SU-DHL-6 (cell line): ENCODE data around the gene AGBL2.
"Not testable (repeated sequence)": the region's sequence is repeated elsewhere in the genome, so short reads cannot be mapped to it uniquely, and the experiment has no call there.

ENCODE experiments used
- H2AFZ ChIP-seq: fragments of 200-600 bp; sonication (generic); 2 replicates; pipeline ENCODE4 v1.6.1; 2014; ENCODE audit warnings: low read depth, mild to moderate bottlenecking, moderate library complexity, mixed read lengths, antibody characterized with exemption, low read length; ENCODE audit not compliant: severe bottlenecking
- H3F3A ChIP-seq: fragments of 200-600 bp; shearing (Covaris generic); 2 replicates; pipeline ENCODE4 v1.6.0; 2016; ENCODE audit warnings: antibody characterized with exemption, mild to moderate bottlenecking; ENCODE audit not compliant: insufficient read depth
- H3K27ac ChIP-seq: fragments of 200-600 bp; sonication (generic); 2 replicates; pipeline ENCODE4 v1.5.1; 2016; ENCODE audit warnings: low read depth, mild to moderate bottlenecking, low read length, moderate library complexity, mixed read lengths
- H3K27me3 ChIP-seq: fragments of 200-600 bp; sonication (generic), shearing (Covaris generic); 2 replicates; pipeline ENCODE4 v1.6.0; 2014; ENCODE audit warnings: mild to moderate bottlenecking, low read length
- H3K36me3 ChIP-seq: fragments of 200-600 bp; sonication (generic); 2 replicates; pipeline ENCODE4 v1.6.1; 2014; ENCODE audit warnings: mild to moderate bottlenecking, low read length, mixed read lengths
- H3K4me2 ChIP-seq: fragments of 300-600, 200-600 bp; shearing (Covaris generic), sonication (generic); 2 replicates; pipeline ENCODE4 v1.6.0; 2014; ENCODE audit warnings: low read length, low read depth, mild to moderate bottlenecking; ENCODE audit not compliant: poor library complexity, severe bottlenecking
- H3K4me3 ChIP-seq: fragments of 200-600 bp; sonication (generic); 2 replicates; pipeline ENCODE4 v1.5.1; 2014; ENCODE audit warnings: antibody characterized with exemption, low read length, mild to moderate bottlenecking, mixed read lengths; ENCODE audit not compliant: insufficient read depth, poor library complexity, severe bottlenecking
- H3K79me2 ChIP-seq: fragments of 200-600 bp; sonication (generic); 2 replicates; pipeline ENCODE4 v1.6.1; 2014; ENCODE audit warnings: mild to moderate bottlenecking, low read length, moderate library complexity; ENCODE audit not compliant: insufficient read depth
- H3K9ac ChIP-seq: fragments of 200-600 bp; sonication (generic); 2 replicates; pipeline ENCODE4 v1.7.0; 2014; ENCODE audit warnings: mild to moderate bottlenecking, low read length
- H3K9me2 ChIP-seq: fragments of 200-600 bp; sonication (generic); replicated peaks from 2 replicates; pipeline ENCODE4 v1.6.1; 2014; ENCODE audit warnings: low read length; ENCODE audit not compliant: insufficient read depth
- H3K9me3 ChIP-seq: fragments of 200-600 bp; sonication (generic); 2 replicates; pipeline ENCODE4 v1.6.1; 2014; ENCODE audit warnings: low read length, mixed read lengths; ENCODE audit not compliant: insufficient read depth
- H4K20me1 ChIP-seq: fragments of 200-600 bp; sonication (generic); 2 replicates; pipeline ENCODE4 v1.6.1; 2014; ENCODE audit warnings: low read depth, mild to moderate bottlenecking, antibody characterized with exemption, low read length, moderate library complexity, mixed read lengths
- CTCF ChIP-seq: fragments of 200-600 bp; sonication (generic); IDR thresholded peaks from one replicate; pipeline ENCODE4 v1.5.1; 2017; ENCODE audit warnings: antibody characterized with exemption, mild to moderate bottlenecking, low read length, moderate library complexity; ENCODE audit not compliant: insufficient read depth, poor library complexity, severe bottlenecking
- EZH2phosphoT487 ChIP-seq: fragments of 200-600 bp; sonication (generic), shearing (Covaris generic); conservative IDR thresholded peaks from 2 replicates; pipeline ENCODE4 v1.6.1; 2018; ENCODE audit warnings: mild to moderate bottlenecking, antibody characterized with exemption, low read length, moderate library complexity, mixed read lengths

Gene AGBL2

GRCh38 chr11:47714554-47715081 lies 551 bp downstream of the AGBL2 start:
- Histone ChIP-seq H3K9me3 (no peaks in the 10 kb centered on the region), H3K36me3 (peaks cover 13% of the 10 kb centered on the region; the same call in 1 of the 2 replicates), H3F3A (peaks cover 29% of the 10 kb centered on the region), H3K4me2 (peak overlapping the region; percentile 95), H3K9ac (peak overlapping the region; percentile 67), H4K20me1 (no peaks in the 10 kb centered on the region), H2AFZ (peak overlapping the region; percentile 81), H3K79me2 (no peaks in the 10 kb centered on the region), H3K9me2 (no peaks in the 10 kb centered on the region), H3K4me3 (peak overlapping the region; percentile 58), H3K27me3 (no peaks in the 10 kb centered on the region), H3K27ac (no peak overlapping the region)
- no peak for TF ChIP-seq EZH2phosphoT487

DNA sequence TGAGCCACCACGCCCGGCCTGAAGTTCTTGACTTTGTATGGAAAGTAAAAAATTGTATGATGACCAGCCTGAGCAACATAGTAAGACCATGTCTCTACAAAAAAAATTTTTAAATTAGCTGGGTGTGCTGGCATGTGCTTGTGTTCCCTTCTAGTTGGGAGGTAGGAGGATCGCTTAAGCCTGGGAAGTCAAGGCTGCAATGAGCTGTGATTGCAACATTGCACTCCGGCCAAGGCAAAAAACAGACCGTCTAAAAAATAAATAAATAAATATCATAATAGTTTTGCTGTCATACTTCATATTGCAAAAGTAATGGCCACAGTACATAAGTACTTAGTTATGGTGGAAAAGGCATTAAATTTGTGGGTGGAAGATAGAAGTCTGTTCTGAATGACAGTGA lies 3.4 kb downstream of the AGBL2 start:
- Histone ChIP-seq H3K27me3 (no peaks in the 10 kb centered on the region), H3K9ac (no peak overlapping the region), H3K36me3 (0 out of 2 replicates have a peak, but pooled peaks cover 6% of the 10 kb centered on the region), H3K9me3 (no peaks in the 10 kb centered on the region), H3K4me2 (no peak overlapping the region), H3K27ac (no peak overlapping the region), H3F3A (peaks cover 10% of the 10 kb centered on the region), H3K9me2 (no peaks in the 10 kb centered on the region), H2AFZ (no peak overlapping the region), H3K79me2 (no peaks in the 10 kb centered on the region), H3K4me3 (no peak overlapping the region), H4K20me1 (no peaks in the 10 kb centered on the region)
- TF ChIP-seq CTCF (no peak), EZH2phosphoT487 (no peak)

DNA sequence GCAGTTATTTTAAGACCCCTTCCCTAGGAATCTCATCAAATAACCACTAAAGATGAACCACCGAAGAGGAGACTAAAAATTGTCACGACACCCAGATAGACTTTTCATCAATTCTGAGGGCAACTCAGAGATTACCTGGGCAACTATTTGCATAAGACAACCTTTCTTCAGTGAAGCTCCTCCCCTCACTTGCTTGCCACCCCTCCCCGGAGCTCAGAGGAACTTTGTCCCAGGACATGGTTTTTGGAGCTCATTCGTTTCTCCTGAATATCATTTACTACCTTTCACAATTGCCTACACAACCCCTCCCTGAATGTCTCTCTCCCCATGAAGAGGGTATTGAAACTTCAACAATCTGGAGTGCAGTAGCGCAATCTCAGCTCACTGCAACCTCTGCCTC lies 3.9 kb downstream of the AGBL2 start:
- no peak overlapping the region for H3K4me2 ChIP-seq
- no peaks in the 10 kb centered on the region for H3K9me2 ChIP-seq
- H4K20me1 ChIP-seq, result no peaks in the 10 kb centered on the region
- H3K27me3 ChIP-seq, result no peaks in the 10 kb centered on the region
- H3K4me3 ChIP-seq, result no peak overlapping the region
- no peak overlapping the region for H3K27ac ChIP-seq
- H3K9me3 ChIP-seq, result no peaks in the 10 kb centered on the region
- peaks cover 4% of the 10 kb centered on the region for H3F3A ChIP-seq
- 0 out of 2 replicates have a peak, but pooled peaks cover 3% of the 10 kb centered on the region for H3K36me3 ChIP-seq
- H3K9ac ChIP-seq, result no peak overlapping the region
- H3K79me2 ChIP-seq, result no peaks in the 10 kb centered on the region
- H2AFZ ChIP-seq, result no peak overlapping the region
- TF ChIP-seq EZH2phosphoT487 (no peak), CTCF (no peak)

DNA sequence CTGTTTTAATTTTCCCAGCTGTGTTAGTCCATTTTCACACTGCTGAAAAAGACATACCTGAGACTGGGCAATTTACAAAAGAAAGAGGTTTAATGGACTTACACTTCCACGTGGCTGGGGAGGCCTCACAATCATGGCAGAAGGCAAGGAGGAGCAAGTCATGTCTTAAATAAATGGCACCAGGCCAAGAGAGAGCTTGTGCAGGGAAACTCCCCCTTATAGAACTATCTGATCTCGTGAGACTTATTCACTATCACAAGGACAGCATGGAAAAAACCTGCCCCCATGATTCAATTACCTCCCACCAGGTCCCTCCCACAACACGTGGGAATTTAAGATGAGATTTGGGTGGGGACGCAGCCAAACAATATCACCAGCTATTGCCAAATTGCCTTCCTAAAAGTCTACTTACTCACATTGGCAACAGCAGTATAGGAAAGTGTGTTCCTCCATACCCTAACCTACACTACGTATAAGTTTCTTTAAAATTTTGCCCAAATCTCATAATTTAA lies 7.8 kb downstream of the AGBL2 start:
- H3K9me3 ChIP-seq, H3K27ac ChIP-seq, H2AFZ ChIP-seq, H4K20me1 ChIP-seq, H3K9me2 ChIP-seq, H3K4me3 ChIP-seq, H3K27me3 ChIP-seq, H3F3A ChIP-seq, H3K79me2 ChIP-seq, H3K36me3 ChIP-seq, H3K4me2 ChIP-seq, H3K9ac ChIP-seq: not testable (repeated sequence)
